Measurements from ENCODE around the gene EFHC1. TPM values are rescaled to one million over a fixed set of nuclear protein-coding genes. Genes with fewer than 3 reads are reported as not detected.
"Not testable (repeated sequence)": the region's sequence is repeated elsewhere in the genome, so short reads cannot be mapped to it uniquely, and the experiment has no call there.

Gene EFHC1
- total RNA-seq: 6.4 TPM
- long read RNA-seq, full-length matches to known transcripts: 6 of 12 reads
- long read RNA-seq, partial matches to known transcripts: 3 of 12 reads
- long read RNA-seq, other reads (novel, unspliced or antisense): 3 of 12 reads

- DNase-seq (peak; percentile 99), ATAC-seq (ENCODE audit: poor library complexity) (peak; percentile 98)
- intact Hi-C loops (cut with DNase I): loop anchor here (1.0 to 5.0 kb wide), 4 partner anchors 72 to 172 kb away; partner anchors contain the start of gene TRAM2
These were observed at the start of gene EFHC1 for GRCh38 chr6:52419809-52420667. TSS of gene EFHC1 (plus strand) at chr6:52420342. CDS start at chr6:52420411, 69 bp downstream.

- intact Hi-C loops (cut with DNase I): no loop called here
- ATAC-seq (ENCODE audit: poor library complexity) (no peak), DNase-seq (no peak)
These were observed 48.4 kb upstream of the EFHC1 start for GRCh38 chr6:52371656-52372191.

- ATAC-seq (ENCODE audit: poor library complexity) (no peak), DNase-seq (no peak)
- intact Hi-C loops (cut with DNase I): no loop called here
These were observed 46.9 kb upstream of the EFHC1 start for GRCh38 chr6:52373151-52373690.

GRCh38 chr6:52374247-52374646 is 45.9 kb upstream of the EFHC1 start:
- no peak for ATAC-seq (ENCODE audit: poor library complexity)
- intact Hi-C loops (cut with DNase I): no loop called here
- DNase-seq: no peak

GRCh38 chr6:52375780-52376556 is 44.2 kb upstream of the EFHC1 start:
- DNase-seq: no peak
- intact Hi-C loops (cut with DNase I): no loop called here
- peak; percentile 27 for ATAC-seq (ENCODE audit: poor library complexity)

GRCh38 chr6:52376763-52377162 is 43.4 kb upstream of the EFHC1 start:
- ATAC-seq (ENCODE audit: poor library complexity): peak; percentile 81
- no peak for DNase-seq
- intact Hi-C loops (cut with DNase I): no loop called here

- intact Hi-C loops (cut with DNase I): no loop called here
- ATAC-seq (ENCODE audit: poor library complexity) (no peak), DNase-seq (no peak)
These were observed 42.5 kb upstream of the EFHC1 start for GRCh38 chr6:52377538-52378221.

- no peak for ATAC-seq (ENCODE audit: poor library complexity)
- no peak for DNase-seq
- intact Hi-C loops (cut with DNase I): no loop called here
These were observed 38.9 kb upstream of the EFHC1 start for GRCh38 chr6:52381249-52381648.

GRCh38 chr6:52384145-52384766 is 35.9 kb upstream of the EFHC1 start:
- DNase-seq (no peak), ATAC-seq (ENCODE audit: poor library complexity) (no peak)
- intact Hi-C loops (cut with DNase I): no loop called here

GRCh38 chr6:52385074-52385473 is 35.1 kb upstream of the EFHC1 start:
- no peak for ATAC-seq (ENCODE audit: poor library complexity)
- intact Hi-C loops (cut with DNase I): no loop called here

GRCh38 chr6:52388119-52388518 is 32.0 kb upstream of the EFHC1 start:
- intact Hi-C loops (cut with DNase I); DNase-seq; ATAC-seq (ENCODE audit: poor library complexity): not testable (repeated sequence)

More at GRCh38 chr6:52385074-52385473, 35.1 kb upstream of the EFHC1 start:
- DNase-seq: no peak

GRCh38 chr6:52388790-52389189 is 31.4 kb upstream of the EFHC1 start:
- ATAC-seq (ENCODE audit: poor library complexity) (no peak), DNase-seq (no peak)
- intact Hi-C loops (cut with DNase I): no loop called here

GRCh38 chr6:52389264-52389625 is 30.9 kb upstream of the EFHC1 start:
- DNase-seq (no peak), ATAC-seq (ENCODE audit: poor library complexity) (peak; percentile 15)
- intact Hi-C loops (cut with DNase I): no loop called here

- ATAC-seq (ENCODE audit: poor library complexity) (peak; percentile 62), DNase-seq (peak; percentile 61)
- intact Hi-C loops (cut with DNase I): no loop called here
These were observed 30.3 kb upstream of the EFHC1 start for GRCh38 chr6:52389626-52390360.

GRCh38 chr6:52390361-52390727 is 29.8 kb upstream of the EFHC1 start:
- intact Hi-C loops (cut with DNase I): no loop called here
- no peak for DNase-seq
- no peak for ATAC-seq (ENCODE audit: poor library complexity)

- intact Hi-C loops (cut with DNase I): no loop called here
- no peak for DNase-seq
- no peak for ATAC-seq (ENCODE audit: poor library complexity)
These were observed 28.5 kb upstream of the EFHC1 start for GRCh38 chr6:52391599-52391998.

GRCh38 chr6:52392944-52393343 is 27.2 kb upstream of the EFHC1 start:
- no peak for DNase-seq
- ATAC-seq (ENCODE audit: poor library complexity): no peak
- intact Hi-C loops (cut with DNase I): no loop called here

- DNase-seq (no peak), ATAC-seq (ENCODE audit: poor library complexity) (no peak)
- intact Hi-C loops (cut with DNase I): no loop called here
These were observed 26.4 kb upstream of the EFHC1 start for GRCh38 chr6:52393780-52394179.
